ENCODE results near the gene JAZF1. TPM values are rescaled to one million over a fixed set of nuclear protein-coding genes. Genes with fewer than 3 reads are reported as not detected.

JAZF1 gene
- total RNA-seq (2014; rRNA removed; shearing (Covaris generic)) (11.8 and 13.8 TPM in 2 replicates), polyA plus RNA-seq (2016; fragmentation: Nextera tagmentation; extraction: Ambion mirVana) (19.6 and 19.8 TPM in 2 replicates)

- Histone ChIP-seq H3K4me1 (ENCODE audit: insufficient read depth) (peaks cover 35% of the 10 kb centered on the region), H3K79me2 (ENCODE audit: insufficient read depth) (peaks cover 36% of the 10 kb centered on the region), H3K9ac (peak within 1 kb of the TSS; percentile 81), H3K27me3 (replicated peaks; ENCODE audit: insufficient read depth) (no peaks in the 10 kb centered on the region), H2AFZ (peak within 1 kb of the TSS; percentile 85), H3K27ac (peak within 1 kb of the TSS; percentile 47; the same call in 1 of the 2 replicates), H3K9me2 (ENCODE audit: insufficient read depth) (no peaks in the 10 kb centered on the region), H3K4me3 (peak within 1 kb of the TSS; percentile 82), H3K9me3 (ENCODE audit: low read depth) (no peaks in the 10 kb centered on the region), H3K4me2 (ENCODE audit: unreplicated experiment) (peak within 1 kb of the TSS; percentile 84), H3K36me3 (ENCODE audit: low read depth) (no peaks in the 10 kb centered on the region), H3F3A (ENCODE audit: insufficient read depth) (peaks cover 19% of the 10 kb centered on the region), H4K20me1 (ENCODE audit: insufficient read depth) (no peaks in the 10 kb centered on the region)
- WGBS, 2 experiments (ENCODE audit: low coverage in 1 of 2, low lambda C conversion rate in 2 of 2, missing lambda C conversion rate in 2 of 2) = 1 to 2% methylated on average over 24 to 57 of the region's 64 CpGs
- peak; percentile 68 for DNase-seq
- TF ChIP-seq EZH2 (IDR thresholded peaks at IDR 0.05; ENCODE audit: insufficient read depth, poor library complexity, severe bottlenecking) (no peak), EZH2phosphoT487 (IDR thresholded peaks at IDR 0.05; ENCODE audit: insufficient read depth, low read depth) (no peak)
- in situ Hi-C loops (cut with MboI) = no loop called here
These were observed at the start of gene JAZF1 for GRCh38 chr7:28180364-28181147. Gene JAZF1 (minus strand): TSS chr7:28180795.

GRCh38 chr7:28230261-28230660, 49.7 kb upstream of the JAZF1 start:
- H3K4me3 ChIP-seq = no peak overlapping the region
- no peaks in the 10 kb centered on the region for H3K79me2 ChIP-seq (ENCODE audit: insufficient read depth)
- no peak overlapping the region for H3K4me2 ChIP-seq (ENCODE audit: unreplicated experiment)
- no peaks in the 10 kb centered on the region for H3F3A ChIP-seq (ENCODE audit: insufficient read depth)
- 88 to 91% methylated on average over 7 of the region's 7 CpGs for WGBS, 2 experiments (ENCODE audit: low coverage in 1 of 2, low lambda C conversion rate in 2 of 2, missing lambda C conversion rate in 2 of 2)
- no peak overlapping the region for H2AFZ ChIP-seq
- no peaks in the 10 kb centered on the region for H3K9me3 ChIP-seq (ENCODE audit: low read depth)
- no peaks in the 10 kb centered on the region for H3K36me3 ChIP-seq (ENCODE audit: low read depth)
- H3K4me1 ChIP-seq (ENCODE audit: insufficient read depth) = no peaks in the 10 kb centered on the region
- H3K27me3 ChIP-seq (replicated peaks; ENCODE audit: insufficient read depth) = no peaks in the 10 kb centered on the region
- in situ Hi-C loops (cut with MboI) = no loop called here
- no peak overlapping the region for H3K27ac ChIP-seq
- no peak overlapping the region for H3K9ac ChIP-seq
- DNase-seq = no peak
- TF ChIP-seq EZH2 (IDR thresholded peaks at IDR 0.05; ENCODE audit: insufficient read depth, poor library complexity, severe bottlenecking) = no peak
- no peak for TF ChIP-seq EZH2phosphoT487 (IDR thresholded peaks at IDR 0.05; ENCODE audit: insufficient read depth, low read depth)
- H3K9me2 ChIP-seq (ENCODE audit: insufficient read depth) = no peaks in the 10 kb centered on the region
- H4K20me1 ChIP-seq (ENCODE audit: insufficient read depth) = no peaks in the 10 kb centered on the region

- Histone ChIP-seq H3K27ac (no peak overlapping the region), H2AFZ (no peak overlapping the region), H3K4me3 (no peak overlapping the region), H3K9ac (no peak overlapping the region), H3K36me3 (ENCODE audit: low read depth) (no peaks in the 10 kb centered on the region), H4K20me1 (ENCODE audit: insufficient read depth) (no peaks in the 10 kb centered on the region), H3K9me2 (ENCODE audit: insufficient read depth) (no peaks in the 10 kb centered on the region), H3K4me2 (ENCODE audit: unreplicated experiment) (no peak overlapping the region), H3K79me2 (ENCODE audit: insufficient read depth) (no peaks in the 10 kb centered on the region), H3K27me3 (replicated peaks; ENCODE audit: insufficient read depth) (no peaks in the 10 kb centered on the region), H3K4me1 (ENCODE audit: insufficient read depth) (no peaks in the 10 kb centered on the region), H3F3A (ENCODE audit: insufficient read depth) (no peaks in the 10 kb centered on the region), H3K9me3 (ENCODE audit: low read depth) (no peaks in the 10 kb centered on the region)
- TF ChIP-seq EZH2 (IDR thresholded peaks at IDR 0.05; ENCODE audit: insufficient read depth, poor library complexity, severe bottlenecking) (no peak), EZH2phosphoT487 (IDR thresholded peaks at IDR 0.05; ENCODE audit: insufficient read depth, low read depth) (no peak)
- in situ Hi-C loops (cut with MboI) = no loop called here
- peak; percentile 12 for DNase-seq
- WGBS, 2 experiments (ENCODE audit: low coverage in 1 of 2, low lambda C conversion rate in 2 of 2, missing lambda C conversion rate in 2 of 2) = 15 to 26% methylated on average over 2 of the region's 2 CpGs
These were observed 47.8 kb upstream of the JAZF1 start for GRCh38 chr7:28228396-28228795.

- no peaks in the 10 kb centered on the region for H3K79me2 ChIP-seq (ENCODE audit: insufficient read depth)
- no peaks in the 10 kb centered on the region for H3K9me3 ChIP-seq (ENCODE audit: low read depth)
- no peaks in the 10 kb centered on the region for H3K27me3 ChIP-seq (replicated peaks; ENCODE audit: insufficient read depth)
- no peaks in the 10 kb centered on the region for H3K36me3 ChIP-seq (ENCODE audit: low read depth)
- in situ Hi-C loops (cut with MboI) = no loop called here
- no peaks in the 10 kb centered on the region for H3K9me2 ChIP-seq (ENCODE audit: insufficient read depth)
- DNase-seq = no peak
- 96 to 97% methylated on average over 1 of the region's 1 CpG for WGBS, 2 experiments (ENCODE audit: low coverage in 1 of 2, low lambda C conversion rate in 2 of 2, missing lambda C conversion rate in 2 of 2)
- TF ChIP-seq EZH2 (IDR thresholded peaks at IDR 0.05; ENCODE audit: insufficient read depth, poor library complexity, severe bottlenecking) = no peak
- no peak for TF ChIP-seq EZH2phosphoT487 (IDR thresholded peaks at IDR 0.05; ENCODE audit: insufficient read depth, low read depth)
- no peak overlapping the region for H3K27ac ChIP-seq
- H3K4me3 ChIP-seq = no peak overlapping the region
- no peak overlapping the region for H3K4me2 ChIP-seq (ENCODE audit: unreplicated experiment)
- no peak overlapping the region for H2AFZ ChIP-seq
- no peak overlapping the region for H3K9ac ChIP-seq
- no peaks in the 10 kb centered on the region for H3K4me1 ChIP-seq (ENCODE audit: insufficient read depth)
- H4K20me1 ChIP-seq (ENCODE audit: insufficient read depth) = no peaks in the 10 kb centered on the region
- no peaks in the 10 kb centered on the region for H3F3A ChIP-seq (ENCODE audit: insufficient read depth)
These were observed 45.4 kb upstream of the JAZF1 start for GRCh38 chr7:28226003-28226402.

All from GM23248 (cell line).